Endodermal cell (in vitro differentiated cells): Measurements from ENCODE around the gene BCL2. TPM values are rescaled to one million over a fixed set of nuclear protein-coding genes. Genes with fewer than 3 reads are reported as not detected.

ENCODE experiments used
- DNase-seq: peaks from one replicate; pipeline ENCODE4 v3.0.0-alpha.2; 2017
- H3K27ac ChIP-seq: 2 replicates; pipeline ENCODE4 v1.5.1; 2013; ENCODE audit warnings: mild to moderate bottlenecking, low read depth, low read length, moderate library complexity
- H3K27me3 ChIP-seq: 2 replicates; pipeline ENCODE4 v1.6.1; 2013; ENCODE audit warnings: mild to moderate bottlenecking, low read length, moderate library complexity; ENCODE audit not compliant: insufficient read depth, control insufficient read depth, poor library complexity, severe bottlenecking
- H3K36me3 ChIP-seq: 2 replicates; pipeline ENCODE4 v1.7.0; 2013; ENCODE audit warnings: mild to moderate bottlenecking, low read length, moderate library complexity; ENCODE audit not compliant: control insufficient read depth, insufficient read depth
- H3K4me1 ChIP-seq: one replicate; pipeline ENCODE4 v1.7.0; 2013; ENCODE audit warnings: low read length; ENCODE audit not compliant: control insufficient read depth, insufficient read depth
- H3K4me3 ChIP-seq: 2 replicates; pipeline ENCODE4 v1.5.1; 2013; ENCODE audit warnings: mild to moderate bottlenecking, low read length, moderate library complexity
- H3K9ac ChIP-seq: 2 replicates; pipeline ENCODE4 v1.6.1; 2013; ENCODE audit warnings: mild to moderate bottlenecking, low read length, moderate library complexity; ENCODE audit not compliant: poor library complexity, severe bottlenecking; ENCODE audit errors: extremely low read depth
- H3K9me3 ChIP-seq: 2 replicates; pipeline ENCODE4 v1.6.1; 2013; ENCODE audit warnings: mild to moderate bottlenecking, low read length, moderate library complexity; ENCODE audit not compliant: control insufficient read depth
- H3K27ac Mint-ChIP-seq: 2 replicates; pipeline ENCODE4 v1.8.0; 2020; ENCODE audit warnings: mixed read lengths
- H3K27me3 Mint-ChIP-seq: 2 replicates; pipeline ENCODE4 v1.8.0; 2021; ENCODE audit warnings: mild to moderate bottlenecking, mixed read lengths; ENCODE audit not compliant: insufficient read depth
- H3K36me3 Mint-ChIP-seq: 2 replicates; pipeline ENCODE4 v1.8.0; 2020; ENCODE audit warnings: low read depth, mixed read lengths
- H3K4me1 Mint-ChIP-seq: 2 replicates; pipeline ENCODE4 v1.8.0; 2020; ENCODE audit warnings: mixed read lengths
- H3K4me3 Mint-ChIP-seq: 2 replicates; pipeline ENCODE4 v1.8.0; 2020; ENCODE audit warnings: mild to moderate bottlenecking, moderate library complexity, mixed read lengths
- H3K9me3 Mint-ChIP-seq: 2 replicates; pipeline ENCODE4 v1.8.0; 2020; ENCODE audit warnings: mild to moderate bottlenecking, mixed read lengths
- CTCF ChIP-seq: fragments of 200-600 bp; sonication (generic); conservative IDR thresholded peaks from 2 replicates; pipeline ENCODE4 v1.5.0; 2021; ENCODE audit warnings: antibody characterized with exemption, mild to moderate bottlenecking
- WGBS, 2 experiments: methylation state at CpG; one replicate each; pipeline versions ENCODE4 v1.1.5 to v1.1.7; 2013; ENCODE audit warnings: missing lambda C conversion rate in 2 of 2, mixed read lengths in 1 of 2; ENCODE audit not compliant: insufficient coverage in 1 of 2, insufficient read length in 1 of 2; 5-methylcytosine and 5-hydroxymethylcytosine counted together
- total RNA-seq, 2 donors: library from RNA; stranded (reverse); fragmentation: NEBNext Ultra II Directional in 1 of 2; extraction: Animal tissue kit (Norgen Biotek cat#: 25700) in 1 of 2; gene quantifications; 2 replicates in 1 of 2; 3 replicates in 1 of 2; pipeline ENCODE4 v1.2.1, GENCODE V29; 2021

BCL2 gene
- total RNA-seq, 2 donors from 2014 or later, result 1.4 to 2.3 TPM

- no peaks in the 10 kb centered on the region for H3K36me3 ChIP-seq
- WGBS, 2 experiments, result 81 to 89% methylated on average over 4 to 6 of the region's 6 CpGs
- no peaks in the 10 kb centered on the region for H3K27me3 ChIP-seq
- peak overlapping the region; percentile 11 for H3K27ac Mint-ChIP-seq
- no peaks in the 10 kb centered on the region for H3K36me3 Mint-ChIP-seq
- peaks cover 21% of the 10 kb centered on the region for H3K4me1 Mint-ChIP-seq
- no peak overlapping the region for H3K9ac ChIP-seq
- peaks cover 5% of the 10 kb centered on the region for H3K4me1 ChIP-seq
- no peak overlapping the region for H3K27ac ChIP-seq
- H3K9me3 Mint-ChIP-seq, result no peaks in the 10 kb centered on the region
- no peaks in the 10 kb centered on the region for H3K27me3 Mint-ChIP-seq
- no peak for TF ChIP-seq CTCF
- H3K9me3 ChIP-seq, result no peaks in the 10 kb centered on the region
- peak overlapping the region; percentile 66 for H3K4me3 ChIP-seq
- no peak for DNase-seq
- H3K4me3 Mint-ChIP-seq, result peak overlapping the region; percentile 14
These were observed 29.3 kb downstream of the BCL2 start for GRCh38 chr18:63290166-63290820.

GRCh38 chr18:63288311-63288710 is 31.3 kb downstream of the BCL2 start:
- Mint-ChIP-seq H3K9me3 (no peaks in the 10 kb centered on the region), H3K36me3 (no peaks in the 10 kb centered on the region), H3K27me3 (no peaks in the 10 kb centered on the region), H3K4me3 (no peak overlapping the region), H3K27ac (no peak overlapping the region), H3K4me1 (peaks cover 21% of the 10 kb centered on the region)
- Histone ChIP-seq H3K4me1 (peaks cover 5% of the 10 kb centered on the region), H3K27ac (no peak overlapping the region), H3K27me3 (no peaks in the 10 kb centered on the region), H3K36me3 (no peaks in the 10 kb centered on the region), H3K9ac (no peak overlapping the region), H3K4me3 (no peak overlapping the region), H3K9me3 (no peaks in the 10 kb centered on the region)
- no peak for TF ChIP-seq CTCF
- WGBS, 2 experiments, result 86 to 100% methylated on average over 1 to 2 of the region's 2 CpGs
- DNase-seq, result no peak

DNA sequence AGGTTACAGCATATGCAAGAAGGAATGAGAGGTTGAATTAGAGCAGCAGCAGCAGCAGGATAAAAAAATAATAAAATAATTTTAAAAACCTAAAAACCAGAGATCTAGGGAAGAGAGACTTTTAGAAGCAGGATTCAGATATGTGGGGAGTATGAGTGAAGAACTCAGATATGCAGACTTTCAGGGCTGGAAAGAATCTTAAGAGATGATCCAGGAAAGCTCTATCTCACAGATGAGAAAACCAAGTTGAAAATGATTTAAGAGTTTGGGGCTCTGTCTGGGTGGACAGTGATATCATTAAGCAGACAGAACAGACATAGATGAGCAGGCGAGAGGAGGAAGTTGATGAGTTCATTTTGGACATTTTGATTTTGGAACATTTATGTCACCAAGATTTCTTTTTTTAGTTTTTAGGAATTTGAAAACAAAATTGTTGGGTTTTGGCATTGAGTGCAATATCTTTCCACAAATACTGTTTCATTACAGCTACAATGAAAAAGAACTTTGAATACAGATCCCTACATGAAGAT is 31.8 kb downstream of the BCL2 start:
- no peaks in the 10 kb centered on the region for H3K9me3 Mint-ChIP-seq
- 91 to 100% methylated on average over 1 of the region's 1 CpG for WGBS, 2 experiments
- no peaks in the 10 kb centered on the region for H3K27me3 Mint-ChIP-seq

More for the DNA sequence above, 31.8 kb downstream of the BCL2 start:
- H3K36me3 ChIP-seq, result no peaks in the 10 kb centered on the region
- H3K4me1 ChIP-seq, result peaks cover 5% of the 10 kb centered on the region
- no peak overlapping the region for H3K27ac ChIP-seq
- no peaks in the 10 kb centered on the region for H3K9me3 ChIP-seq
- Mint-ChIP-seq H3K4me1 (peaks cover 21% of the 10 kb centered on the region), H3K27ac (no peak overlapping the region), H3K36me3 (no peaks in the 10 kb centered on the region), H3K4me3 (no peak overlapping the region)
- no peak for DNase-seq
- TF ChIP-seq CTCF, result no peak
- H3K4me3 ChIP-seq, result no peak overlapping the region
- H3K9ac ChIP-seq, result no peak overlapping the region
- no peaks in the 10 kb centered on the region for H3K27me3 ChIP-seq
